Liver (tissue), 9 donors: ENCODE results near the gene TIMM17A. TPM values are rescaled to one million over a fixed set of nuclear protein-coding genes. Genes with fewer than 3 reads are reported as not detected.

Source experiments
- DNase-seq: peaks from one replicate; pipeline ENCODE4 v3.0.0-alpha.2; 2017; ENCODE audit warnings: low spot score
- H3K27ac ChIP-seq, 2 donors: one replicate each; pipeline ENCODE4 v1.7.0; 2013; ENCODE audit warnings: inconsistent platforms in 2 of 2, low read length in 2 of 2, control low read depth in 1 of 2, low read depth in 1 of 2, mild to moderate bottlenecking in 1 of 2
- H3K27me3 ChIP-seq, 4 donors: one replicate each; pipeline versions ENCODE4 v1.6.1 to v1.7.0; 2013; ENCODE audit warnings: low read length in 3 of 4, inconsistent platforms in 1 of 4, mild to moderate bottlenecking in 1 of 4, moderate library complexity in 1 of 4; ENCODE audit not compliant: control insufficient read depth in 4 of 4, insufficient read depth in 4 of 4
- H3K36me3 ChIP-seq, 4 donors: one replicate each; pipeline versions ENCODE4 v1.6.1 to v1.7.0; 2013; ENCODE audit warnings: low read length in 3 of 4, mild to moderate bottlenecking in 3 of 4, low read depth in 1 of 4, moderate library complexity in 1 of 4; ENCODE audit not compliant: control insufficient read depth in 4 of 4, insufficient read depth in 3 of 4
- H3K4me1 ChIP-seq, 4 donors: one replicate each; pipeline versions ENCODE4 v1.6.1 to v1.7.0; 2013; ENCODE audit warnings: low read length in 3 of 4, mild to moderate bottlenecking in 3 of 4, moderate library complexity in 1 of 4; ENCODE audit not compliant: control insufficient read depth in 4 of 4, insufficient read depth in 4 of 4
- H3K4me3 ChIP-seq, 3 donors: one replicate each; pipeline versions ENCODE4 v1.6.1 to v1.7.0; 2013; ENCODE audit warnings: low read length in 3 of 3, control low read depth in 1 of 3, low read depth in 1 of 3, mild to moderate bottlenecking in 1 of 3
- H3K9ac ChIP-seq, 2 donors: one replicate each; pipeline ENCODE4 v1.7.0; 2013; ENCODE audit warnings: low read length in 2 of 2, mild to moderate bottlenecking in 2 of 2, moderate library complexity in 2 of 2, control low read depth in 1 of 2, low read depth in 1 of 2
- H3K9me3 ChIP-seq, 4 donors: one replicate each; pipeline versions ENCODE4 v1.6.1 to v1.7.0; 2013; ENCODE audit warnings: low read length in 3 of 4; ENCODE audit not compliant: control insufficient read depth in 4 of 4
- ATF3 ChIP-seq: IDR thresholded peaks from 2 replicates; pipeline ENCODE4 v1.6.1; 2016; ENCODE audit warnings: antibody characterized with exemption
- EGR1 ChIP-seq, 2 donors: IDR thresholded peaks; 2 replicates each; pipeline ENCODE4 v1.6.1; 2016 to 2018; ENCODE audit warnings: antibody characterized with exemption in 2 of 2, low read depth in 2 of 2
- FOXA1 ChIP-seq: IDR thresholded peaks from 2 replicates; pipeline ENCODE4 v1.6.1; 2016; ENCODE audit warnings: antibody characterized with exemption
- FOXA2 ChIP-seq: IDR thresholded peaks from 2 replicates; pipeline ENCODE4 v1.6.1; 2016; ENCODE audit warnings: antibody characterized with exemption
- GABPA ChIP-seq, 2 donors: IDR thresholded peaks in 1 of 2; conservative IDR thresholded peaks in 1 of 2; 2 replicates each; pipeline ENCODE4 v1.6.1; 2016; ENCODE audit warnings: antibody characterized with exemption in 2 of 2, mild to moderate bottlenecking in 1 of 2, moderate library complexity in 1 of 2
- HNF4A ChIP-seq, 2 donors: conservative IDR thresholded peaks; 2 replicates each; pipeline ENCODE4 v1.6.1; 2016; ENCODE audit warnings: antibody characterized with exemption in 2 of 2, mild to moderate bottlenecking in 2 of 2
- HNF4G ChIP-seq: IDR thresholded peaks from 2 replicates; pipeline ENCODE4 v1.6.1; 2016; ENCODE audit warnings: antibody characterized with exemption
- MAX ChIP-seq: IDR thresholded peaks from 2 replicates; pipeline ENCODE4 v1.6.1; 2016; ENCODE audit warnings: antibody characterized with exemption
- RAD21 ChIP-seq, 2 donors: IDR thresholded peaks; 2 replicates each; pipeline ENCODE4 v1.6.1; 2016; ENCODE audit warnings: antibody characterized with exemption in 2 of 2, mild to moderate bottlenecking in 2 of 2
- RXRA ChIP-seq, 2 donors: IDR thresholded peaks; 2 replicates each; pipeline ENCODE4 v1.6.1; 2017 to 2018; ENCODE audit warnings: antibody characterized with exemption in 2 of 2, mild to moderate bottlenecking in 1 of 2
- SP1 ChIP-seq: IDR thresholded peaks from 2 replicates; pipeline ENCODE4 v1.6.1; 2018; ENCODE audit warnings: antibody characterized with exemption, mild to moderate bottlenecking
- TAF1 ChIP-seq: conservative IDR thresholded peaks from 2 replicates; pipeline ENCODE4 v1.6.1; 2016; ENCODE audit warnings: antibody characterized with exemption, mild to moderate bottlenecking
- YY1 ChIP-seq: IDR thresholded peaks from 2 replicates; pipeline ENCODE4 v1.6.1; 2016; ENCODE audit warnings: antibody characterized with exemption, mild to moderate bottlenecking
- ZBTB33 ChIP-seq: IDR thresholded peaks from 2 replicates; pipeline ENCODE4 v1.6.1; 2016; ENCODE audit warnings: antibody characterized with exemption
- WGBS: extraction: QIAGEN DNeasy Blood & Tissue Kit; methylation state at CpG from one replicate; pipeline ENCODE4 v1.1.7; 2013; 5-methylcytosine and 5-hydroxymethylcytosine counted together
- polyA plus RNA-seq, 2 donors: library from polyadenylated mRNA; stranded (reverse) in 1 of 2; unstranded in 1 of 2; fragments of 200-250 nt in 1 of 2; fragments of >200 nt in 1 of 2; fragmentation: Nextera tagmentation in 1 of 2; extraction: Ambion mirVana in 1 of 2; gene quantifications; one replicate each; pipeline versions ENCODE4 v1.2.1 to v1.2.3, GENCODE V29; 2013 to 2015
- total RNA-seq, 2 donors: library from RNA; depleted of rRNA; stranded (reverse); fragments of >200 nt; gene quantifications; one replicate each; pipeline ENCODE4 v1.2.3, GENCODE V29; 2014
- TF ChIP-seq, protein P1 (sequence below): IDR thresholded peaks from 2 replicates; pipeline ENCODE4 v1.6.1; 2016; ENCODE audit warnings: antibody characterized with exemption, mild to moderate bottlenecking
- donor health status: healthy.
- donor health status: healthy.
- donor health status: healthy.
- donor health status: healthy.
- donor health status: healthy.

TIMM17A gene
- total and polyA plus RNA-seq, 4 donors, result 21.1 to 72.1 (median 51.0) TPM

DNA sequence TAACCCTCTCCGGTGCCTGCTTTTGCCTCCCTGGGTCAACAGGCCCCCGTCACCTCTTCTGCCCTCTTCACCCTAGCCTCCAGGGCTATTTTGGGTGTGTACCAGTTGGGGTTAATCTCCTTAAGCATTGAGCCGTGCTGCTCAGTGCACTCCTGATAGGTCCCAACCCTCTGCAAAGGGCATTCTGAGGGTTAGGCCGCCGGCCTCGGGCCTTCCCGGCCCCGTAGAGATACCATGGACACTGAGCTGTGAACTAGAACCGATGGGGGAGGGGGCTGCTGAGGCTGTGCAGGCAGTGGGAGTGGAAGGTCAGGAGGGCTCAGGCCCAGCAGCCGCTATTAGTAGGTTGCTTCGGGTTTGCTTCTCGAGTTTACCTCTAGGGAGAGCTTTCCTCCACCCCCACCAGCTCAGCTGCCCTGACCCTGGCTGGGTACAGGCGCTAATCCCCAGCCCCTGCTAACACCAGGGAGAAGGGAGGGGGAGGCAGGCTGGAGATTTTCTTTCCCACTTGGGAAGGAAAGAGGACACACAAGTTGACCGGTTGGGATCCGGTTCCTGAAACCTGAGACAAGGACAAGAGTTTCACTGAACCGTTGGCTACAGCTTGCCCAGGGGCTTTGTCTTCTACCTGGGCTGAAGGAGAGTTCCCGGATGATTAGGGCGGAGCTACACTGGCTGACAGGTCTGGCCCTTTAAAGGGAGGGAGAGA, 13.7 kb upstream of the TIMM17A start:
- Histone ChIP-seq H3K9ac (no peak overlapping the region), H3K4me1 (no peaks in the 10 kb centered on the region), H3K9me3 (no peaks in the 10 kb centered on the region), H3K4me3 (no peak overlapping the region), H3K27ac (no peak overlapping the region), H3K36me3 (no peaks in the 10 kb centered on the region), H3K27me3 (peaks cover 0 to 3% (median 0%) of the 10 kb centered on the region in 4 donors)
- TF ChIP-seq MAX, result no peak
- DNase-seq, result no peak
- WGBS, result 70% methylated on average over 18 of the region's 18 CpGs

DNA sequence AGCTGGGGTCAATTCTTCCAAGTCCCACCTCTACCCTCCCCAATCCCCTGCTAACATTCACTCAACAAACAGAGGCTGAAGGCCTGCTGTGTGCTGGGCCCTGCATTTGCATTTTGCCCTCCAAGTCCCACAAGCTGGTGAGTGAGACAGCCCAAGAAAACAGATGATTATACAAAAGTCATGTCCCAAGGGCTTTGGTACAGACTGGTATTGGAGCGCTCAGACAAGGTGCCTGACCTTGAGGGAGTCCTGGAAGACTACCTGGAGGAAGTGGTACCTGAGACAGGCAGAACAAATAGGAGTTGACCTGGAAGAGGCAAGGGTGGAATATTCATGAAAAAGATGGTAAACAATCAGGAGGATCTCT, 13.2 kb upstream of the TIMM17A start:
- TF ChIP-seq GABPA (IDR thresholded peaks at IDR 0.05 in 1 of 2, conservative IDR thresholded peaks at IDR 0.05 in 1 of 2) (no peak), RXRA (IDR thresholded peaks at IDR 0.05) (no peak), FOXA2 (no peak), RAD21 (IDR thresholded peaks at IDR 0.05) (no peak)
- peaks cover 0 to 3% (median 0%) of the 10 kb centered on the region in 4 donors for H3K27me3 ChIP-seq
- no peak overlapping the region for H3K27ac ChIP-seq
- no peaks in the 10 kb centered on the region for H3K36me3 ChIP-seq
- no peak overlapping the region for H3K4me3 ChIP-seq
- no peaks in the 10 kb centered on the region for H3K4me1 ChIP-seq
- no peak overlapping the region for H3K9ac ChIP-seq
- no peak for DNase-seq
- no peaks in the 10 kb centered on the region for H3K9me3 ChIP-seq
- 98% methylated on average over 1 of the region's 1 CpG for WGBS

- Histone ChIP-seq H3K27me3 (peaks cover 0 to 3% (median 1%) of the 10 kb centered on the region in 4 donors), H3K27ac (no peak overlapping the region), H3K9ac (no peak overlapping the region), H3K9me3 (no peaks in the 10 kb centered on the region), H3K36me3 (no peaks in the 10 kb centered on the region), H3K4me1 (no peaks in the 10 kb centered on the region), H3K4me3 (no peak overlapping the region)
- no peak for DNase-seq
- TF ChIP-seq RAD21 (IDR thresholded peaks at IDR 0.05) (no peak), YY1 (no peak), ZBTB33 (no peak), FOXA1 (no peak), TAF1 (no peak), EGR1 (IDR thresholded peaks at IDR 0.05; ENCODE audit: low read depth in 2 of 2) (no peak), HNF4A (conservative IDR thresholded peaks at IDR 0.05) (no peak), GABPA (IDR thresholded peaks at IDR 0.05 in 1 of 2, conservative IDR thresholded peaks at IDR 0.05 in 1 of 2) (no peak), ATF3 (no peak), SP1 (no peak), HNF4G (no peak), FOXA2 (no peak), RXRA (IDR thresholded peaks at IDR 0.05) (no peak)
- TF ChIP-seq, protein P1, sequence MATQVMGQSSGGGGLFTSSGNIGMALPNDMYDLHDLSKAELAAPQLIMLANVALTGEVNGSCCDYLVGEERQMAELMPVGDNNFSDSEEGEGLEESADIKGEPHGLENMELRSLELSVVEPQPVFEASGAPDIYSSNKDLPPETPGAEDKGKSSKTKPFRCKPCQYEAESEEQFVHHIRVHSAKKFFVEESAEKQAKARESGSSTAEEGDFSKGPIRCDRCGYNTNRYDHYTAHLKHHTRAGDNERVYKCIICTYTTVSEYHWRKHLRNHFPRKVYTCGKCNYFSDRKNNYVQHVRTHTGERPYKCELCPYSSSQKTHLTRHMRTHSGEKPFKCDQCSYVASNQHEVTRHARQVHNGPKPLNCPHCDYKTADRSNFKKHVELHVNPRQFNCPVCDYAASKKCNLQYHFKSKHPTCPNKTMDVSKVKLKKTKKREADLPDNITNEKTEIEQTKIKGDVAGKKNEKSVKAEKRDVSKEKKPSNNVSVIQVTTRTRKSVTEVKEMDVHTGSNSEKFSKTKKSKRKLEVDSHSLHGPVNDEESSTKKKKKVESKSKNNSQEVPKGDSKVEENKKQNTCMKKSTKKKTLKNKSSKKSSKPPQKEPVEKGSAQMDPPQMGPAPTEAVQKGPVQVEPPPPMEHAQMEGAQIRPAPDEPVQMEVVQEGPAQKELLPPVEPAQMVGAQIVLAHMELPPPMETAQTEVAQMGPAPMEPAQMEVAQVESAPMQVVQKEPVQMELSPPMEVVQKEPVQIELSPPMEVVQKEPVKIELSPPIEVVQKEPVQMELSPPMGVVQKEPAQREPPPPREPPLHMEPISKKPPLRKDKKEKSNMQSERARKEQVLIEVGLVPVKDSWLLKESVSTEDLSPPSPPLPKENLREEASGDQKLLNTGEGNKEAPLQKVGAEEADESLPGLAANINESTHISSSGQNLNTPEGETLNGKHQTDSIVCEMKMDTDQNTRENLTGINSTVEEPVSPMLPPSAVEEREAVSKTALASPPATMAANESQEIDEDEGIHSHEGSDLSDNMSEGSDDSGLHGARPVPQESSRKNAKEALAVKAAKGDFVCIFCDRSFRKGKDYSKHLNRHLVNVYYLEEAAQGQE, result no peak
- WGBS, result 87% methylated on average over 6 of the region's 6 CpGs
Observed at GRCh38 chr1:201944002-201944401, 11.3 kb upstream of the TIMM17A start.
